HepG2 (cell line): Measurements from ENCODE around the gene LMCD1. TPM values are rescaled to one million over a fixed set of nuclear protein-coding genes. Genes with fewer than 3 reads are reported as not detected.

Source experiments
- ATAC-seq: fragments of 200-7000 bp; cut with Tn5 transposase; 3 replicates; pipeline ENCODE4 v1.9.1; 2020; ENCODE audit warnings: mild to moderate bottlenecking, moderate library complexity
- BruUV-seq: library from RNA; stranded (reverse); fragments of 400-500 nt; replicated peaks from 2 replicates; lab custom pipeline; 2021; lab: Mats Ljungman, UMichigan
- CTCF ChIA-PET: fragments of 300-600 bp; formaldehyde crosslinking; extraction: SDS; loops from one replicate; lab custom pipeline; 2021; ENCODE audit warnings: low total read pairs, inconsistent platforms, low intra/inter-chr PET ratio; lab: Yijun Ruan, JAX
- POLR2A ChIA-PET: fragments of 350-600 bp; sonication (Branson Sonifier 250); formaldehyde crosslinking; loops from one replicate; lab custom pipeline; 2020; ENCODE audit warnings: antibody characterized with exemption, inconsistent platforms; lab: Yijun Ruan, JAX
- DNase-seq: peaks from one replicate; pipeline ENCODE4 v3.0.0-alpha.2; 2015; ENCODE audit warnings: low spot score
- FAIRE-seq: peaks from 3 replicates; lab custom pipeline; 2011; peaks lifted over from hg19 to GRCh38; lab: Jason Lieb, UNC
- H2AFZ ChIP-seq: one replicate; pipeline ENCODE4 v1.6.1; 2011; ENCODE audit warnings: low read length, inconsistent platforms
- H3K27ac ChIP-seq: fragments of 300-600 bp; 3 replicates; pipeline ENCODE4 v1.8.0; 2011; ENCODE audit warnings: mixed run types, mild to moderate bottlenecking, mixed read lengths, low read length, inconsistent platforms; ENCODE audit not compliant: insufficient read depth; ENCODE audit errors: extremely low read length
- H3K27me3 ChIP-seq, 2 experiments: fragments of 200-600 bp in 1 of 2; 2 replicates in 1 of 2; 3 replicates in 1 of 2; pipeline versions ENCODE4 v1.6.0 to v1.8.0; 2011; ENCODE audit warnings: low read length in 2 of 2, mild to moderate bottlenecking in 2 of 2, moderate library complexity in 2 of 2, inconsistent platforms in 1 of 2; ENCODE audit not compliant: insufficient read depth in 2 of 2, control insufficient read depth in 1 of 2
- H3K36me3 ChIP-seq, 2 experiments: fragments of 200-600 bp in 1 of 2; replicated peaks in 1 of 2; 2 replicates in 1 of 2; 3 replicates in 1 of 2; pipeline versions ENCODE4 v1.5.1 to v1.8.0; 2011; ENCODE audit warnings: low read length in 2 of 2, inconsistent platforms in 1 of 2; ENCODE audit not compliant: insufficient read depth in 2 of 2, control insufficient read depth in 1 of 2
- H3K4me1 ChIP-seq: 2 replicates; pipeline ENCODE4 v1.5.1; 2012; ENCODE audit warnings: low read length, inconsistent platforms; ENCODE audit not compliant: insufficient read depth
- H3K4me2 ChIP-seq: 2 replicates; pipeline ENCODE4 v1.6.0; 2011; ENCODE audit warnings: low read depth, low read length, inconsistent platforms
- H3K4me3 ChIP-seq, 3 experiments: fragments of 200-600 bp in 1 of 3; sonication (generic), shearing (Covaris generic) in 1 of 3; replicated peaks in 1 of 3; 2 replicates each; pipeline ENCODE4 v1.5.1; 2011 to 2016; ENCODE audit warnings: low read length in 3 of 3, inconsistent platforms in 2 of 3, low read depth in 2 of 3, mild to moderate bottlenecking in 2 of 3, control low read depth in 1 of 3, mixed read lengths in 1 of 3; ENCODE audit not compliant: insufficient read depth in 1 of 3
- H3K79me2 ChIP-seq: one replicate; pipeline ENCODE4 v1.6.1; 2011; ENCODE audit warnings: low read length, inconsistent platforms; ENCODE audit not compliant: insufficient read depth
- H3K9ac ChIP-seq: 2 replicates; pipeline ENCODE4 v1.6.0; 2011; ENCODE audit warnings: mild to moderate bottlenecking, low read depth, low read length, inconsistent platforms; ENCODE audit not compliant: insufficient read depth
- H3K9me3 ChIP-seq: 2 replicates; pipeline ENCODE4 v1.5.1; 2012; ENCODE audit warnings: mild to moderate bottlenecking, low read length
- H4K20me1 ChIP-seq: 2 replicates; pipeline ENCODE4 v1.6.0; 2011; ENCODE audit warnings: inconsistent platforms, mild to moderate bottlenecking, low read length, moderate library complexity; ENCODE audit not compliant: insufficient read depth
- CC2D1A ChIP-seq: sonication (generic); formaldehyde crosslinking; IDR thresholded peaks from 2 replicates; pipeline ENCODE4 v1.8.1; 2023; ENCODE audit warnings: mild to moderate bottlenecking, missing genetic modification reagents
- CEBPB ChIP-seq: IDR thresholded peaks from 2 replicates; pipeline ENCODE4 v1.6.1; 2011; ENCODE audit warnings: low read depth, low read length, improper control_type of control experiment, borderline replicate concordance
- DNMT1 ChIP-seq: sonication (generic); formaldehyde crosslinking; IDR thresholded peaks from 2 replicates; pipeline ENCODE4 v1.5.1; 2020; ENCODE audit warnings: mild to moderate bottlenecking, missing genetic modification reagents
- ELF3 ChIP-seq: IDR thresholded peaks from 2 replicates; pipeline ENCODE4 v1.6.1; 2016; ENCODE audit warnings: missing genetic modification reagents, missing compliant biosample characterization
- FOXM1 ChIP-seq: sonication (generic); formaldehyde crosslinking; IDR thresholded peaks from 2 replicates; pipeline ENCODE4 v1.5.0; 2020; ENCODE audit warnings: missing genetic modification reagents
- HHEX ChIP-seq: IDR thresholded peaks from 2 replicates; pipeline ENCODE4 v1.6.1; 2016; ENCODE audit warnings: control low read depth
- JUN ChIP-seq: sonication (generic); formaldehyde crosslinking; IDR thresholded peaks from 2 replicates; pipeline ENCODE4 v1.4.0; 2020; ENCODE audit warnings: mild to moderate bottlenecking, missing genetic modification reagents
- PRMT3 ChIP-seq: sonication (generic); formaldehyde crosslinking; IDR thresholded peaks from 2 replicates; pipeline ENCODE4 v1.8.1; 2022; ENCODE audit warnings: low read depth, mild to moderate bottlenecking, moderate library complexity, missing genetic modification reagents, borderline replicate concordance
- RAD21 ChIP-seq: fragments of 450-650 bp; formaldehyde crosslinking; IDR thresholded peaks from 2 replicates; pipeline ENCODE4 v1.5.0; 2020; ENCODE audit warnings: mild to moderate bottlenecking
- REXO4 ChIP-seq: sonication (generic); formaldehyde crosslinking; IDR thresholded peaks from 2 replicates; pipeline ENCODE4 v1.8.0; 2022; ENCODE audit warnings: missing genetic modification reagents, mild to moderate bottlenecking, borderline replicate concordance
- RXRA ChIP-seq: sonication (generic); formaldehyde crosslinking; IDR thresholded peaks from 2 replicates; pipeline ENCODE4 v1.5.1; 2020; ENCODE audit warnings: missing genetic modification reagents
- SETDB1 ChIP-seq: sonication (generic); formaldehyde crosslinking; IDR thresholded peaks from 2 replicates; pipeline ENCODE4 v1.5.1; 2020; ENCODE audit warnings: missing genetic modification reagents, mild to moderate bottlenecking, borderline replicate concordance
- SOX6 ChIP-seq, 2 experiments: fragments of 450-650 bp in 1 of 2; sonication (generic) in 1 of 2; formaldehyde crosslinking in 1 of 2; IDR thresholded peaks; 2 replicates each; pipeline versions ENCODE4 v1.4.0 to v1.6.1; 2017 to 2020; ENCODE audit warnings: antibody characterized with exemption in 1 of 2, mild to moderate bottlenecking in 1 of 2, missing genetic modification reagents in 1 of 2
- TSC22D2 ChIP-seq: sonication (generic); formaldehyde crosslinking; IDR thresholded peaks from 2 replicates; pipeline ENCODE4 v1.5.1; 2020; ENCODE audit warnings: missing genetic modification reagents, mild to moderate bottlenecking, borderline replicate concordance
- ZKSCAN5 ChIP-seq: sonication (generic); formaldehyde crosslinking; IDR thresholded peaks from 2 replicates; pipeline ENCODE4 v1.5.1; 2020; ENCODE audit warnings: mild to moderate bottlenecking, missing genetic modification reagents
- ZNF292 ChIP-seq: sonication (generic); formaldehyde crosslinking; IDR thresholded peaks from 2 replicates; pipeline ENCODE4 v1.8.1; 2022; ENCODE audit warnings: mild to moderate bottlenecking, low read depth, missing genetic modification reagents, borderline replicate concordance
- WGBS: methylation state at CpG from one replicate; pipeline ENCODE4 v1.1.6; 2017; ENCODE audit warnings: low lambda C conversion rate; 5-methylcytosine and 5-hydroxymethylcytosine counted together
- in situ Hi-C: cut with HindIII; loops from 2 replicates; pipeline ENCODE4 v1.10.0; 2017; ENCODE audit warnings: low pct_unique_long_range_greater_than_20kb; ENCODE audit not compliant: extremely low pct_ligation_motif_present
- intact Hi-C: fragments of 100-400 bp; cut with micrococcal nuclease; formaldehyde crosslinking; loops from one replicate; pipeline ENCODE4 v1.10.0; 2022; ENCODE audit not compliant: unreplicated experiment
- polyA plus RNA-seq, 8 experiments: library from polyadenylated mRNA; depleted of rRNA in 3 of 8; stranded (reverse) in 7 of 8; unstranded in 1 of 8; fragments of >200 nt; fragmentation: Illumina TruSeq in 4 of 8; extraction: Trizol in 4 of 8; gene quantifications; 2 replicates each; pipeline versions ENCODE4 v1.2.1 to v1.2.3, GENCODE V29; 2011 to 2016; ENCODE audit warnings: low read depth in 4 of 8, missing spikeins in 1 of 8, mixed read lengths in 1 of 8; ENCODE audit not compliant: insufficient read depth in 1 of 8
- total RNA-seq, 5 experiments: library from RNA; depleted of rRNA; stranded (reverse); fragments of >200 nt; fragmentation: Illumina TruSeq; extraction: Trizol; gene quantifications; 2 replicates each; pipeline ENCODE4 v1.2.3, GENCODE V29; 2016; ENCODE audit warnings: low read depth in 1 of 5
- TF ChIP-seq, protein P1 (sequence below): sonication (generic); formaldehyde crosslinking; IDR thresholded peaks from 2 replicates; pipeline ENCODE4 v1.4.0; 2020; ENCODE audit warnings: mild to moderate bottlenecking, missing genetic modification reagents
- TF ChIP-seq, protein P2 (sequence below), 2 experiments: sonication (generic) in 1 of 2; formaldehyde crosslinking in 1 of 2; IDR thresholded peaks; 2 replicates each; pipeline versions ENCODE4 v1.4.0 to v1.6.1; 2018 to 2020; ENCODE audit warnings: missing genetic modification reagents in 2 of 2, borderline replicate concordance in 1 of 2, low read depth in 1 of 2, mild to moderate bottlenecking in 1 of 2, missing biosample characterization in 1 of 2

The LMCD1 gene
- total and polyA plus RNA-seq, 2 of the 13 experiments (the other 11 are each of a cell fraction or from before 2014, with no cell fraction given): 6.2 to 7.1 TPM

- TF ChIP-seq JUN (CRISPR knock-in tag): no peak
- no peak for TF ChIP-seq DNMT1
Measured at GRCh38 chr3:8606701-8607231, 105.1 kb downstream of the LMCD1 start (continued).

DNA sequence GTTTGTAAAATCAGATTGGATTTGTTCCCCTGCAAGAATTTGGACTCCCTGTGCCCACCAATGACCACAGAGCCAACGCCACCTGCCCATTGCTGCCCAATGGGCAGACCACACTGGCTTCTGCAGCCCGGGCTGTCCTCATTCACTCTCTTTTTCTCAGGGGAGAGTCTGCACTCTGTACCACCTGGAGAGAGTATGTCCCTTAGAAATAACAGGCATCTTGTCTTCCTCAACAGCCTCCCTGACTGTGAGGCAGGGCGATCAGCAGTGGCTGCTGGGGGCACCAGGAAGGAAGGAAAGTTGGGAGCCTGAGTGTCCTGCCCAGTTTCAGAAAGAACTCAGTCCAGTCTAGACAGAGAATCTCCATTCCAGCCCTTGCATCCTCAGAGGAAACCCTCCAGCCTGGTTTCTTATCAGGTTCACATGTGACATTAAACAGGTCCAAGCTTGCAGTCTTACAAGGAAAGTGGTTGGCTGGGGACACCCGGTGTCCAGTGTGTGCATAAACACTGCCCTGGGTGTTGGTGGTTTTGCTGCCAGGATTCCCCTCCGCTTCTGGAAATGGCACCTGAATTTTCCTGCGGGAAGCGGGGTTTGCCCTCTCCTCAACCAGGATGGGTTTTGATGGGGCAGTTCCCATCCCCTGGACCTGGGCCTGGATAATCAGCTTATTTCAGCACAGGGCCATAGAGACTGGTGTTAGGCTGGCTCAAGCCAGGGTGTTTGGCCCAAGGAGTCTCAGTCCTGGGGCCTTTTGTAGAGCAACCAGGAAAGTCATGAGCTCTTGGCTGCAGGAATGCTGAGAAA is 105.8 kb downstream of the LMCD1 start:
- Histone ChIP-seq H3K4me2 (peak overlapping the region; percentile 16; the same call in 1 of the 2 replicates), H3K79me2 (no peaks in the 10 kb centered on the region), H2AFZ (no peak overlapping the region), H3K27ac (no peak overlapping the region), H4K20me1 (no peaks in the 10 kb centered on the region), H3K36me3 (no peaks in the 10 kb centered on the region), H3K4me3 (no peak overlapping the region), H3K9me3 (no peaks in the 10 kb centered on the region), H3K27me3 (no peaks in the 10 kb centered on the region), H3K9ac (no peak overlapping the region), H3K4me1 (peaks cover 5% of the 10 kb centered on the region; the same call in 1 of the 2 replicates)
- peak; percentile 54 for FAIRE-seq
- no TSS peak for BruUV-seq
- peak; percentile 55 for DNase-seq
- intact Hi-C loops (loop anchor here (1.0 to 10.0 kb wide), 2 partner anchors 103 to 165 kb away; partner anchors contain the start of gene LMCD1), in situ Hi-C loops (loop anchor here (10.0 kb wide), 1 partner anchor 283 kb away; no protein-coding TSS in a partner anchor)
- POLR2A ChIA-PET: no interaction called here
- WGBS: 45% methylated on average over 5 of the region's 7 CpGs
- ATAC-seq: peak; percentile 93
- CTCF ChIA-PET: interaction anchor here (1.9 kb wide), 1 partner anchor 165 kb away, joined by 18 read pairs; no protein-coding TSS in a partner anchor
- TF ChIP-seq PRMT3 (CRISPR knock-in tag) (no peak), ELF3 (CRISPR knock-in tag) (no peak), SOX6 (IDR thresholded peaks at IDR 0.05) (no peak), SOX6 (CRISPR knock-in tag; IDR thresholded peaks at IDR 0.05) (0 out of 2 replicates have a peak, but pooled peaks have one; percentile 17), CEBPB (no peak), SETDB1 (no peak), ZNF292 (no peak), HHEX (CRISPR knock-in tag) (no peak), RAD21 (peak; percentile 82), FOXM1 (CRISPR knock-in tag) (no peak), TSC22D2 (CRISPR knock-in tag) (no peak), ZKSCAN5 (CRISPR knock-in tag) (no peak), REXO4 (no peak), CC2D1A (CRISPR knock-in tag) (no peak), RXRA (CRISPR knock-in tag) (no peak)
- TF ChIP-seq, protein P1, sequence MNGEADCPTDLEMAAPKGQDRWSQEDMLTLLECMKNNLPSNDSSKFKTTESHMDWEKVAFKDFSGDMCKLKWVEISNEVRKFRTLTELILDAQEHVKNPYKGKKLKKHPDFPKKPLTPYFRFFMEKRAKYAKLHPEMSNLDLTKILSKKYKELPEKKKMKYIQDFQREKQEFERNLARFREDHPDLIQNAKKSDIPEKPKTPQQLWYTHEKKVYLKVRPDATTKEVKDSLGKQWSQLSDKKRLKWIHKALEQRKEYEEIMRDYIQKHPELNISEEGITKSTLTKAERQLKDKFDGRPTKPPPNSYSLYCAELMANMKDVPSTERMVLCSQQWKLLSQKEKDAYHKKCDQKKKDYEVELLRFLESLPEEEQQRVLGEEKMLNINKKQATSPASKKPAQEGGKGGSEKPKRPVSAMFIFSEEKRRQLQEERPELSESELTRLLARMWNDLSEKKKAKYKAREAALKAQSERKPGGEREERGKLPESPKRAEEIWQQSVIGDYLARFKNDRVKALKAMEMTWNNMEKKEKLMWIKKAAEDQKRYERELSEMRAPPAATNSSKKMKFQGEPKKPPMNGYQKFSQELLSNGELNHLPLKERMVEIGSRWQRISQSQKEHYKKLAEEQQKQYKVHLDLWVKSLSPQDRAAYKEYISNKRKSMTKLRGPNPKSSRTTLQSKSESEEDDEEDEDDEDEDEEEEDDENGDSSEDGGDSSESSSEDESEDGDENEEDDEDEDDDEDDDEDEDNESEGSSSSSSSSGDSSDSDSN (CRISPR knock-in tag): no peak
- TF ChIP-seq, protein P2, sequence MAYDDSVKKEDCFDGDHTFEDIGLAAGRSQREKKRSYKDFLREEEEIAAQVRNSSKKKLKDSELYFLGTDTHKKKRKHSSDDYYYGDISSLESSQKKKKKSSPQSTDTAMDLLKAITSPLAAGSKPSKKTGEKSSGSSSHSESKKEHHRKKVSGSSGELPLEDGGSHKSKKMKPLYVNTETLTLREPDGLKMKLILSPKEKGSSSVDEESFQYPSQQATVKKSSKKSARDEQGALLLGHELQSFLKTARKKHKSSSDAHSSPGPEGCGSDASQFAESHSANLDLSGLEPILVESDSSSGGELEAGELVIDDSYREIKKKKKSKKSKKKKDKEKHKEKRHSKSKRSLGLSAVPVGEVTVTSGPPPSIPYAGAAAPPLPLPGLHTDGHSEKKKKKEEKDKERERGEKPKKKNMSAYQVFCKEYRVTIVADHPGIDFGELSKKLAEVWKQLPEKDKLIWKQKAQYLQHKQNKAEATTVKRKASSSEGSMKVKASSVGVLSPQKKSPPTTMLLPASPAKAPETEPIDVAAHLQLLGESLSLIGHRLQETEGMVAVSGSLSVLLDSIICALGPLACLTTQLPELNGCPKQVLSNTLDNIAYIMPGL (CRISPR knock-in tag; IDR thresholded peaks at IDR 0.05; ENCODE audit: borderline replicate concordance in 1 of 2, low read depth in 1 of 2): no peak
